HCT116 (cell line): Measurements from ENCODE around the gene TSPAN14.

Source experiments
- CEBPB ChIP-seq: IDR thresholded peaks from 2 replicates; pipeline ENCODE4 v1.6.1; 2012; ENCODE audit warnings: low read depth
- CTCF ChIP-seq, 3 experiments: fragments of 200-600 bp in 1 of 3; sonication (generic) in 1 of 3; IDR thresholded peaks in 2 of 3; conservative IDR thresholded peaks in 1 of 3; 2 replicates each; pipeline ENCODE4 v1.5.1; 2012 to 2017; ENCODE audit warnings: low read depth in 2 of 3, low read length in 2 of 3, antibody characterized with exemption in 1 of 3, borderline replicate concordance in 1 of 3, control low read depth in 1 of 3, mild to moderate bottlenecking in 1 of 3, mixed read lengths in 1 of 3, mixed run types in 1 of 3, moderate library complexity in 1 of 3; ENCODE audit not compliant: insufficient read depth in 1 of 3
- EGR1 ChIP-seq: IDR thresholded peaks from 2 replicates; pipeline ENCODE4 v1.6.1; 2012; ENCODE audit warnings: low read depth
- ELF1 ChIP-seq: IDR thresholded peaks from 2 replicates; pipeline ENCODE4 v1.6.1; 2012; ENCODE audit warnings: low read depth, borderline replicate concordance
- FOSL1 ChIP-seq: IDR thresholded peaks from 2 replicates; pipeline ENCODE4 v1.6.1; 2012; ENCODE audit warnings: low read depth
- MAX ChIP-seq: IDR thresholded peaks from 2 replicates; pipeline ENCODE4 v1.6.1; 2012
- POLR2A ChIP-seq: IDR thresholded peaks from 2 replicates; pipeline ENCODE4 v1.7.0; 2011; ENCODE audit warnings: borderline replicate concordance; ENCODE audit not compliant: insufficient read depth, insufficient read length; ENCODE audit errors: extremely low read depth
- POLR2AphosphoS5 ChIP-seq: IDR thresholded peaks from 2 replicates; pipeline ENCODE4 v1.6.1; 2011; ENCODE audit warnings: mild to moderate bottlenecking, low read depth, low read length, moderate library complexity
- REST ChIP-seq: IDR thresholded peaks from 2 replicates; pipeline ENCODE4 v1.6.1; 2012; ENCODE audit warnings: low read depth
- TF ChIP-seq, protein P1 (sequence below): IDR thresholded peaks from 2 replicates; pipeline ENCODE4 v1.6.1; 2011; ENCODE audit warnings: mild to moderate bottlenecking, low read length, moderate library complexity; ENCODE audit not compliant: insufficient replicate concordance; ENCODE audit errors: extremely low read depth

GRCh38 chr10:80489371-80490112 lies 35.4 kb downstream of the TSPAN14 start:
- TF ChIP-seq, protein P1, sequence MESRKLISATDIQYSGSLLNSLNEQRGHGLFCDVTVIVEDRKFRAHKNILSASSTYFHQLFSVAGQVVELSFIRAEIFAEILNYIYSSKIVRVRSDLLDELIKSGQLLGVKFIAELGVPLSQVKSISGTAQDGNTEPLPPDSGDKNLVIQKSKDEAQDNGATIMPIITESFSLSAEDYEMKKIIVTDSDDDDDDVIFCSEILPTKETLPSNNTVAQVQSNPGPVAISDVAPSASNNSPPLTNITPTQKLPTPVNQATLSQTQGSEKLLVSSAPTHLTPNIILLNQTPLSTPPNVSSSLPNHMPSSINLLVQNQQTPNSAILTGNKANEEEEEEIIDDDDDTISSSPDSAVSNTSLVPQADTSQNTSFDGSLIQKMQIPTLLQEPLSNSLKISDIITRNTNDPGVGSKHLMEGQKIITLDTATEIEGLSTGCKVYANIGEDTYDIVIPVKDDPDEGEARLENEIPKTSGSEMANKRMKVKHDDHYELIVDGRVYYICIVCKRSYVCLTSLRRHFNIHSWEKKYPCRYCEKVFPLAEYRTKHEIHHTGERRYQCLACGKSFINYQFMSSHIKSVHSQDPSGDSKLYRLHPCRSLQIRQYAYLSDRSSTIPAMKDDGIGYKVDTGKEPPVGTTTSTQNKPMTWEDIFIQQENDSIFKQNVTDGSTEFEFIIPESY = no peak
- no peak for TF ChIP-seq FOSL1
- TF ChIP-seq REST = no peak
- no peak for TF ChIP-seq POLR2A
- no peak for TF ChIP-seq CTCF (IDR thresholded peaks at IDR 0.05 in 2 of 3, conservative IDR thresholded peaks at IDR 0.05 in 1 of 3; ENCODE audit: borderline replicate concordance in 1 of 3, insufficient read depth in 1 of 3, low read depth in 2 of 3, low read length in 2 of 3)
- no peak for TF ChIP-seq MAX
- TF ChIP-seq POLR2AphosphoS5 = no peak
- no peak for TF ChIP-seq ELF1
- TF ChIP-seq CEBPB = no peak
- TF ChIP-seq EGR1 = no peak
